Right ventricle myocardium superior (tissue), 1 donor: ENCODE data around the gene CEP290. TPM values are rescaled to one million over a fixed set of nuclear protein-coding genes. Genes with fewer than 3 reads are reported as not detected.

Experiments
- total RNA-seq: library from RNA; stranded (reverse); fragmentation: NEBNext Ultra II Directional; extraction: Animal tissue kit (Norgen Biotek cat#: 25700); gene quantifications from one replicate; pipeline ENCODE4 v1.2.1, GENCODE V29; 2021
- donor health status: DM: no; HTN: yes; CAD: no; lungs with severe emphysema.

The CEP290 gene
- total RNA-seq, 1 donor from 2014 or later, result 5.0 TPM

Other genes starting within 250 kb of the CEP290 start
- 0.11 TPM for gene C12orf50, start 112.7 kb downstream of the CEP290 start, total RNA-seq
- gene TMTC3, start 219 bp upstream of the CEP290 start, total RNA-seq, result 5.8 TPM